HepG2 (cell line): Measurements from ENCODE around the gene CALD1. TPM values are rescaled to one million over a fixed set of nuclear protein-coding genes. Genes with fewer than 3 reads are reported as not detected.

Experiments used
- ATAC-seq: fragments of 200-7000 bp; cut with Tn5 transposase; 3 replicates; pipeline ENCODE4 v1.9.1; 2020; ENCODE audit warnings: mild to moderate bottlenecking, moderate library complexity
- BruUV-seq: library from RNA; stranded (reverse); fragments of 400-500 nt; replicated peaks from 2 replicates; lab custom pipeline; 2021; lab: Mats Ljungman, UMichigan
- CTCF ChIA-PET: fragments of 300-600 bp; formaldehyde crosslinking; extraction: SDS; loops from one replicate; lab custom pipeline; 2021; ENCODE audit warnings: low total read pairs, inconsistent platforms, low intra/inter-chr PET ratio; lab: Yijun Ruan, JAX
- POLR2A ChIA-PET: fragments of 350-600 bp; sonication (Branson Sonifier 250); formaldehyde crosslinking; loops from one replicate; lab custom pipeline; 2020; ENCODE audit warnings: antibody characterized with exemption, inconsistent platforms; lab: Yijun Ruan, JAX
- DNase-seq: peaks from one replicate; pipeline ENCODE4 v3.0.0-alpha.2; 2015; ENCODE audit warnings: low spot score
- FAIRE-seq: peaks from 3 replicates; lab custom pipeline; 2011; peaks lifted over from hg19 to GRCh38; lab: Jason Lieb, UNC
- H2AFZ ChIP-seq: one replicate; pipeline ENCODE4 v1.6.1; 2011; ENCODE audit warnings: low read length, inconsistent platforms
- H3K27ac ChIP-seq: fragments of 300-600 bp; 3 replicates; pipeline ENCODE4 v1.8.0; 2011; ENCODE audit warnings: mixed run types, mild to moderate bottlenecking, mixed read lengths, low read length, inconsistent platforms; ENCODE audit not compliant: insufficient read depth; ENCODE audit errors: extremely low read length
- H3K27me3 ChIP-seq, 2 experiments: fragments of 200-600 bp in 1 of 2; 2 replicates in 1 of 2; 3 replicates in 1 of 2; pipeline versions ENCODE4 v1.6.0 to v1.8.0; 2011; ENCODE audit warnings: low read length in 2 of 2, mild to moderate bottlenecking in 2 of 2, moderate library complexity in 2 of 2, inconsistent platforms in 1 of 2; ENCODE audit not compliant: insufficient read depth in 2 of 2, control insufficient read depth in 1 of 2
- H3K36me3 ChIP-seq, 2 experiments: fragments of 200-600 bp in 1 of 2; replicated peaks in 1 of 2; 2 replicates in 1 of 2; 3 replicates in 1 of 2; pipeline versions ENCODE4 v1.5.1 to v1.8.0; 2011; ENCODE audit warnings: low read length in 2 of 2, inconsistent platforms in 1 of 2; ENCODE audit not compliant: insufficient read depth in 2 of 2, control insufficient read depth in 1 of 2
- H3K4me1 ChIP-seq: 2 replicates; pipeline ENCODE4 v1.5.1; 2012; ENCODE audit warnings: low read length, inconsistent platforms; ENCODE audit not compliant: insufficient read depth
- H3K4me2 ChIP-seq: 2 replicates; pipeline ENCODE4 v1.6.0; 2011; ENCODE audit warnings: low read depth, low read length, inconsistent platforms
- H3K4me3 ChIP-seq, 3 experiments: fragments of 200-600 bp in 1 of 3; sonication (generic), shearing (Covaris generic) in 1 of 3; replicated peaks in 1 of 3; 2 replicates each; pipeline ENCODE4 v1.5.1; 2011 to 2016; ENCODE audit warnings: low read length in 3 of 3, inconsistent platforms in 2 of 3, low read depth in 2 of 3, mild to moderate bottlenecking in 2 of 3, control low read depth in 1 of 3, mixed read lengths in 1 of 3; ENCODE audit not compliant: insufficient read depth in 1 of 3
- H3K79me2 ChIP-seq: one replicate; pipeline ENCODE4 v1.6.1; 2011; ENCODE audit warnings: low read length, inconsistent platforms; ENCODE audit not compliant: insufficient read depth
- H3K9ac ChIP-seq: 2 replicates; pipeline ENCODE4 v1.6.0; 2011; ENCODE audit warnings: mild to moderate bottlenecking, low read depth, low read length, inconsistent platforms; ENCODE audit not compliant: insufficient read depth
- H3K9me3 ChIP-seq: 2 replicates; pipeline ENCODE4 v1.5.1; 2012; ENCODE audit warnings: mild to moderate bottlenecking, low read length
- H4K20me1 ChIP-seq: 2 replicates; pipeline ENCODE4 v1.6.0; 2011; ENCODE audit warnings: inconsistent platforms, mild to moderate bottlenecking, low read length, moderate library complexity; ENCODE audit not compliant: insufficient read depth
- ADNP ChIP-seq: sonication (generic); formaldehyde crosslinking; IDR thresholded peaks from 2 replicates; pipeline ENCODE4 v1.4.0; 2020; ENCODE audit warnings: missing genetic modification reagents
- AFF4 ChIP-seq: sonication (generic); formaldehyde crosslinking; IDR thresholded peaks from 2 replicates; pipeline ENCODE4 v1.4.0; 2020; ENCODE audit warnings: missing genetic modification reagents
- E2F1 ChIP-seq: sonication (generic); formaldehyde crosslinking; IDR thresholded peaks from 2 replicates; pipeline ENCODE4 v1.5.0; 2020; ENCODE audit warnings: missing genetic modification reagents
- EHMT2 ChIP-seq: fragments of 200-600 bp; sonication (generic); IDR thresholded peaks from 2 replicates; pipeline ENCODE4 v1.7.0; 2017; ENCODE audit warnings: antibody characterized with exemption, low read depth, low read length, borderline replicate concordance
- KDM3A ChIP-seq: IDR thresholded peaks from 2 replicates; pipeline ENCODE4 v1.6.1; 2018; ENCODE audit warnings: low read depth, missing compliant biosample characterization
- NFIB ChIP-seq: sonication (generic); formaldehyde crosslinking; IDR thresholded peaks from 2 replicates; pipeline ENCODE4 v1.9.0; 2021; ENCODE audit warnings: missing genetic modification reagents, mild to moderate bottlenecking, borderline replicate concordance
- THAP11 ChIP-seq: IDR thresholded peaks from 2 replicates; pipeline ENCODE4 v1.6.1; 2016; ENCODE audit warnings: missing biosample characterization, missing genetic modification reagents
- ZNF234 ChIP-seq: sonication (generic); formaldehyde crosslinking; conservative IDR thresholded peaks from 2 replicates; pipeline ENCODE4 v1.5.1; 2020; ENCODE audit warnings: mild to moderate bottlenecking, missing genetic modification reagents
- ZNF256 ChIP-seq: sonication (generic); formaldehyde crosslinking; conservative IDR thresholded peaks from 2 replicates; pipeline ENCODE4 v1.4.0; 2020; ENCODE audit warnings: missing genetic modification reagents
- ZNF382 ChIP-seq: sonication (generic); formaldehyde crosslinking; IDR thresholded peaks from 2 replicates; pipeline ENCODE4 v1.5.0; 2020; ENCODE audit warnings: missing genetic modification reagents, mild to moderate bottlenecking, borderline replicate concordance
- ZNF597 ChIP-seq: sonication (generic); formaldehyde crosslinking; IDR thresholded peaks from 2 replicates; pipeline ENCODE4 v1.5.0; 2020; ENCODE audit warnings: missing genetic modification reagents
- ZNF629 ChIP-seq: sonication (generic); formaldehyde crosslinking; conservative IDR thresholded peaks from 2 replicates; pipeline ENCODE4 v1.5.0; 2020; ENCODE audit warnings: missing genetic modification reagents
- WGBS: methylation state at CpG from one replicate; pipeline ENCODE4 v1.1.6; 2017; ENCODE audit warnings: low lambda C conversion rate; 5-methylcytosine and 5-hydroxymethylcytosine counted together
- in situ Hi-C: cut with HindIII; loops from 2 replicates; pipeline ENCODE4 v1.10.0; 2017; ENCODE audit warnings: low pct_unique_long_range_greater_than_20kb; ENCODE audit not compliant: extremely low pct_ligation_motif_present
- intact Hi-C: fragments of 100-400 bp; cut with micrococcal nuclease; formaldehyde crosslinking; loops from one replicate; pipeline ENCODE4 v1.10.0; 2022; ENCODE audit not compliant: unreplicated experiment
- polyA plus RNA-seq, 8 experiments: library from polyadenylated mRNA; depleted of rRNA in 3 of 8; stranded (reverse) in 7 of 8; unstranded in 1 of 8; fragments of >200 nt; fragmentation: Illumina TruSeq in 4 of 8; extraction: Trizol in 4 of 8; gene quantifications; 2 replicates each; pipeline versions ENCODE4 v1.2.1 to v1.2.3, GENCODE V29; 2011 to 2016; ENCODE audit warnings: low read depth in 4 of 8, missing spikeins in 1 of 8, mixed read lengths in 1 of 8; ENCODE audit not compliant: insufficient read depth in 1 of 8
- total RNA-seq, 5 experiments: library from RNA; depleted of rRNA; stranded (reverse); fragments of >200 nt; fragmentation: Illumina TruSeq; extraction: Trizol; gene quantifications; 2 replicates each; pipeline ENCODE4 v1.2.3, GENCODE V29; 2016; ENCODE audit warnings: low read depth in 1 of 5

Gene CALD1
- total and polyA plus RNA-seq, 2 of the 13 experiments (the other 11 are each of a cell fraction or from before 2014, with no cell fraction given), result 53.0 to 112 TPM

- FAIRE-seq (no peak), DNase-seq (no peak), ATAC-seq (no peak)
- intact Hi-C loops (no loop called here), in situ Hi-C loops (no loop called here)
- Histone ChIP-seq H3K79me2 (no peaks in the 10 kb centered on the region), H3K36me3 (no peaks in the 10 kb centered on the region), H2AFZ (no peak overlapping the region), H3K9me3 (no peaks in the 10 kb centered on the region), H3K4me2 (no peak overlapping the region), H3K9ac (no peak overlapping the region), H3K4me1 (no peaks in the 10 kb centered on the region), H3K4me3 (no peak overlapping the region), H4K20me1 (no peaks in the 10 kb centered on the region), H3K27me3 (no peaks in the 10 kb centered on the region), H3K27ac (no peak overlapping the region)
- TF ChIP-seq ZNF256, result no peak
- POLR2A ChIA-PET, result no interaction called here
- BruUV-seq, result no TSS peak
- CTCF ChIA-PET, result no interaction called here
These were observed 78.5 kb downstream of the CALD1 start for GRCh38 chr7:134857958-134858357.

GRCh38 chr7:134859783-134860182, 80.3 kb downstream of the CALD1 start:
- no peak for TF ChIP-seq AFF4 (CRISPR knock-in tag)
- no peak for TF ChIP-seq ZNF234 (CRISPR knock-in tag)
- no peak for TF ChIP-seq EHMT2
- TF ChIP-seq NFIB (CRISPR knock-in tag), result no peak
- no peak for TF ChIP-seq KDM3A (CRISPR knock-in tag)
- TF ChIP-seq ZNF597 (CRISPR knock-in tag), result no peak
- TF ChIP-seq ZNF629 (CRISPR knock-in tag), result no peak
- TF ChIP-seq THAP11 (CRISPR knock-in tag), result no peak
- TF ChIP-seq ZNF382 (CRISPR knock-in tag), result no peak
- no peak for TF ChIP-seq ADNP (CRISPR knock-in tag)
- TF ChIP-seq E2F1 (CRISPR knock-in tag), result no peak
- DNase-seq, result no peak
- no peak overlapping the region for H2AFZ ChIP-seq
- in situ Hi-C loops (no loop called here), intact Hi-C loops (no loop called here)
- FAIRE-seq, result no peak
- H3K9ac ChIP-seq, result no peak overlapping the region
- no peak overlapping the region for H3K27ac ChIP-seq
- H4K20me1 ChIP-seq, result no peaks in the 10 kb centered on the region
- no peak for ATAC-seq
- ChIA-PET POLR2A (no interaction called here), CTCF (no interaction called here)
- H3K9me3 ChIP-seq, result no peaks in the 10 kb centered on the region
- H3K36me3 ChIP-seq, result no peaks in the 10 kb centered on the region
- 55% methylated on average over 1 of the region's 1 CpG for WGBS
- no TSS peak for BruUV-seq
- H3K79me2 ChIP-seq, result no peaks in the 10 kb centered on the region
- H3K4me2 ChIP-seq, result no peak overlapping the region
- H3K4me1 ChIP-seq, result no peaks in the 10 kb centered on the region
- H3K27me3 ChIP-seq, result no peaks in the 10 kb centered on the region
- H3K4me3 ChIP-seq, result no peak overlapping the region
